ENCODE data around the gene TMBIM6.
"Not testable (repeated sequence)": the region's sequence is repeated elsewhere in the genome, so short reads cannot be mapped to it uniquely, and the experiment has no call there.

The TMBIM6 gene

GRCh38 chr12:49777341-49777740 is 36.0 kb downstream of the TMBIM6 start:
- no peak for DNase-seq (ENCODE audit: low spot score)

- DNase-seq (ENCODE audit: low spot score), result no peak
Measured at GRCh38 chr12:49777800-49778748, 36.7 kb downstream of the TMBIM6 start.

- no peak for DNase-seq (ENCODE audit: low spot score)
Measured at GRCh38 chr12:49779581-49779980, 38.2 kb downstream of the TMBIM6 start.

- not testable (repeated sequence) for DNase-seq (ENCODE audit: low spot score)
Measured at GRCh38 chr12:49780914-49781313, 39.6 kb downstream of the TMBIM6 start.

GRCh38 chr12:49783917-49784676 is 42.7 kb downstream of the TMBIM6 start:
- DNase-seq (ENCODE audit: low spot score), result no peak

- no peak for DNase-seq (ENCODE audit: low spot score)
Measured at GRCh38 chr12:49784756-49785409, 43.5 kb downstream of the TMBIM6 start.

GRCh38 chr12:49787672-49788071 is 46.3 kb downstream of the TMBIM6 start:
- no peak for DNase-seq (ENCODE audit: low spot score)

GRCh38 chr12:49789992-49790391 is 48.6 kb downstream of the TMBIM6 start:
- DNase-seq (ENCODE audit: low spot score), result no peak

- no peak for DNase-seq (ENCODE audit: low spot score)
Measured at GRCh38 chr12:49790741-49791555, 49.6 kb downstream of the TMBIM6 start.

GRCh38 chr12:49791700-49792099 is 50.3 kb downstream of the TMBIM6 start:
- DNase-seq (ENCODE audit: low spot score), result no peak

GRCh38 chr12:49792181-49792970 is 51.0 kb downstream of the TMBIM6 start:
- DNase-seq (ENCODE audit: low spot score), result no peak

GRCh38 chr12:49792976-49793580 is 51.7 kb downstream of the TMBIM6 start:
- no peak for DNase-seq (ENCODE audit: low spot score)

- DNase-seq (ENCODE audit: low spot score), result no peak
Measured at GRCh38 chr12:49793620-49794019, 52.3 kb downstream of the TMBIM6 start.

- no peak for DNase-seq (ENCODE audit: low spot score)
Measured at GRCh38 chr12:49794021-49794420, 52.7 kb downstream of the TMBIM6 start.

- no peak for DNase-seq (ENCODE audit: low spot score)
Measured at GRCh38 chr12:49794811-49795653, 53.7 kb downstream of the TMBIM6 start.

GRCh38 chr12:49795654-49796105 is 54.3 kb downstream of the TMBIM6 start:
- DNase-seq (ENCODE audit: low spot score), result no peak

GRCh38 chr12:49796155-49796554 is 54.8 kb downstream of the TMBIM6 start:
- no peak for DNase-seq (ENCODE audit: low spot score)

- DNase-seq (ENCODE audit: low spot score), result no peak
Measured at GRCh38 chr12:49796606-49797448, 55.5 kb downstream of the TMBIM6 start.

GRCh38 chr12:49797449-49797776 is 56.1 kb downstream of the TMBIM6 start:
- no peak for DNase-seq (ENCODE audit: low spot score)
